Activated CD4-positive, alpha-beta memory T cell treated with anti-CD3 and anti-CD28 coated beads for 36 hours (primary cell): ENCODE results near the gene EMP2. TPM values are rescaled to one million over a fixed set of nuclear protein-coding genes. Genes with fewer than 3 reads are reported as not detected.
"Not testable (repeated sequence)": the region's sequence is repeated elsewhere in the genome, so short reads cannot be mapped to it uniquely, and the experiment has no call there.

Source experiments
- CTCF ChIA-PET: fragments of 350-600 bp; sonication (Branson Sonifier 250); formaldehyde crosslinking; loops from one replicate; lab custom pipeline; 2021; ENCODE audit warnings: antibody characterized with exemption, inconsistent platforms; lab: Charles Lee
- POLR2A ChIA-PET: fragments of 350-600 bp; sonication (Branson Sonifier 250); formaldehyde crosslinking; loops from one replicate; lab custom pipeline; 2021; ENCODE audit warnings: antibody characterized with exemption; lab: Charles Lee
- DNase-seq: peaks from one replicate; pipeline ENCODE4 v3.0.0-alpha.2; 2020
- H3K27ac Mint-ChIP-seq: one replicate; pipeline ENCODE4 v1.8.0; 2021; ENCODE audit warnings: mixed read lengths
- H3K27me3 Mint-ChIP-seq: one replicate; pipeline ENCODE4 v1.8.0; 2021; ENCODE audit warnings: mixed read lengths
- H3K36me3 Mint-ChIP-seq: one replicate; pipeline ENCODE4 v1.8.0; 2021; ENCODE audit warnings: mixed read lengths
- H3K4me1 Mint-ChIP-seq: one replicate; pipeline ENCODE4 v1.8.0; 2021; ENCODE audit warnings: low read depth, mixed read lengths
- H3K4me3 Mint-ChIP-seq: one replicate; pipeline ENCODE4 v1.8.0; 2021; ENCODE audit warnings: mild to moderate bottlenecking, mixed read lengths
- H3K9me3 Mint-ChIP-seq: one replicate; pipeline ENCODE4 v1.8.0; 2021; ENCODE audit warnings: mixed read lengths
- intact Hi-C: fragments of 100-400 bp; cut with micrococcal nuclease; formaldehyde crosslinking; loops from one replicate; pipeline ENCODE4 v1.15.1; 2023
- total RNA-seq, 2 experiments: library from RNA; stranded (reverse); gene quantifications; one replicate each; pipeline ENCODE4 v1.2.3, GENCODE V29; 2021

EMP2 gene
- total RNA-seq, 2 experiments from 2014 or later: not detected

- CTCF ChIA-PET: no interaction called here
- intact Hi-C loops: no loop called here
- H3K27me3 Mint-ChIP-seq: no peaks in the 10 kb centered on the region
- no peak overlapping the region for H3K4me3 Mint-ChIP-seq
- H3K9me3 Mint-ChIP-seq: no peaks in the 10 kb centered on the region
- no peak for DNase-seq
- H3K4me1 Mint-ChIP-seq: no peaks in the 10 kb centered on the region
- POLR2A ChIA-PET: no interaction called here
- no peak overlapping the region for H3K27ac Mint-ChIP-seq
- H3K36me3 Mint-ChIP-seq: no peaks in the 10 kb centered on the region
These were observed 10.8 kb downstream of the EMP2 start for GRCh38 chr16:10569621-10570020.

DNA sequence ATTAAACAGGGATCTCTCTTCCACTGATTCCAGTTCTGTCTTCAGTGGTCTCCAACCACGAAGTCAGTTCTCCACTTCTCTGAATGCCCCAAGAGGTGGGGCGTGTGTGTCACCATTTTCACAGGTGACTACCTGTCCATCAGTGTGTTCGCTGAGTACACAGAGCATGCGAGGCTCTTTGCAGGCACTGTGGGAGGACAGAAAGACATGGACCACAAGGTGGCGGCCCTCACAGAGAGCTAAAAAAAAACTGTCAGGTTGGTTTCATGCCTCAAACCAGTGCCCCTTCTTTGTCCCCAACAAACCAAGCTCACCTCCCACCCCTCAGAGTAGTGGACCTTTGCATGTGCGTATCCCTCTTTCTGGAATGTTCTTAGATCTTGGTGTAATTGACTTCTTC is 13.8 kb downstream of the EMP2 start:
- Mint-ChIP-seq H3K27me3 (peaks cover 4% of the 10 kb centered on the region), H3K4me3 (no peak overlapping the region), H3K27ac (no peak overlapping the region), H3K36me3 (no peaks in the 10 kb centered on the region), H3K4me1 (no peaks in the 10 kb centered on the region), H3K9me3 (peaks cover 3% of the 10 kb centered on the region)
- intact Hi-C loops: no loop called here
- CTCF ChIA-PET: interaction anchor here (0.6 to 1.3 kb wide), 2 partner anchors 12 to 169 kb away, joined by 3 read pairs; no protein-coding TSS in a partner anchor
- POLR2A ChIA-PET: no interaction called here
- DNase-seq: no peak

- CTCF ChIA-PET: no interaction called here
- H3K9me3 Mint-ChIP-seq: peaks cover 4% of the 10 kb centered on the region
These were observed 15.2 kb downstream of the EMP2 start for GRCh38 chr16:10565167-10565566.

DNA sequence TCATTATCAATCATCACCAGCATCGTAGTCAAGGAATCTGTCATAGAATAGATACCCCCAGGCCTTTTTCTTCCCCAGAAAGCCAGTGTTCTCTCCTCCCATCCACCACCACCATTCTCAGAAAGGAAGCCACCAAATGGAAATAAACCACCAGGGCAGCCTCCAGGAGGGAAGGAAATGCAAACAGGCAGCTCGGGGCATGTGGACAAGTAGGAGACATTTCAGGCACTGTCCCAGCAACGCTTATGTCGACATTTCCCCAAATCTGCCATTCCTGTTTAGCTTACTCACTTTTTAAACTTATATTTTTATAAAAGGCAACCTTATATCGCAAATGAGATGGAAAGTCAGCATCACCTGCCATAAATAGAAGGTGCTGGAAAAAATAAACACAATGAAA is 15.8 kb downstream of the EMP2 start:
- no peak for DNase-seq
- CTCF ChIA-PET: no interaction called here
- Mint-ChIP-seq H3K27ac (no peak overlapping the region), H3K36me3 (no peaks in the 10 kb centered on the region), H3K4me3 (no peak overlapping the region), H3K27me3 (peaks cover 5% of the 10 kb centered on the region), H3K4me1 (no peaks in the 10 kb centered on the region), H3K9me3 (peaks cover 4% of the 10 kb centered on the region)
- POLR2A ChIA-PET: no interaction called here
- intact Hi-C loops: no loop called here

More at GRCh38 chr16:10565167-10565566, 15.2 kb downstream of the EMP2 start:
- no peaks in the 10 kb centered on the region for H3K36me3 Mint-ChIP-seq
- peaks cover 4% of the 10 kb centered on the region for H3K27me3 Mint-ChIP-seq
- POLR2A ChIA-PET: no interaction called here
- intact Hi-C loops: no loop called here
- no peak overlapping the region for H3K27ac Mint-ChIP-seq
- no peak overlapping the region for H3K4me3 Mint-ChIP-seq
- no peaks in the 10 kb centered on the region for H3K4me1 Mint-ChIP-seq
- DNase-seq: no peak

DNA sequence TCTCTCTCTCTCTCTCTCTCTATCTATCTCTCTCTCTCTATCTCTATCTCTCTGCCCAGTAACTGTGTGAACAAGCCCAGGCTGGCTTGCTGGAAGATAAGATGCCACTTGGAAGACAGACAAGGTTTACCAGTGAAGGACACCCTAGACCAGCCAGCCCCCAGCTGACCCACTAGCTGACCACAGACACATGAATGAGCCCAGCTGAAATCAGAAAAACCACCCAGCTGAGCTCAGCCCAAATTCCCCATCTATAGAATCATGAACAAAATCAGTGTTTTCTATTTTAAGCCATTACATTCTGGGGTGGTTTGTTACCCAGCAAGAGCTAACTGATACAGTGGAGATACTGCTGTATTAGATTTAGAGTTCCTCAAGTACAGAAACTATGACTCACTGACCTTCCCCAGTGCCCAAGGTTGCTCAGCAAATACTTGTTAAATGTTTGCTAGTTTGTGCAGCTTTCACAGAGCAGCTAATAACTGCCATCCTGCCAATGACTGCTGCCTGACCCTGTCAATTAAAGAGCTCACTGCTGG is 18.0 kb downstream of the EMP2 start:
- peaks cover 4% of the 10 kb centered on the region for H3K9me3 Mint-ChIP-seq
- POLR2A ChIA-PET: no interaction called here
- DNase-seq: no peak
- CTCF ChIA-PET: interaction anchor here (0.6 kb wide), 1 partner anchor 10 kb away, joined by 3 read pairs; no protein-coding TSS in a partner anchor
- H3K36me3 Mint-ChIP-seq: no peaks in the 10 kb centered on the region
- peaks cover 8% of the 10 kb centered on the region for H3K27me3 Mint-ChIP-seq
- H3K4me1 Mint-ChIP-seq: no peaks in the 10 kb centered on the region
- intact Hi-C loops: no loop called here
- H3K4me3 Mint-ChIP-seq: no peak overlapping the region
- H3K27ac Mint-ChIP-seq: no peak overlapping the region

DNA sequence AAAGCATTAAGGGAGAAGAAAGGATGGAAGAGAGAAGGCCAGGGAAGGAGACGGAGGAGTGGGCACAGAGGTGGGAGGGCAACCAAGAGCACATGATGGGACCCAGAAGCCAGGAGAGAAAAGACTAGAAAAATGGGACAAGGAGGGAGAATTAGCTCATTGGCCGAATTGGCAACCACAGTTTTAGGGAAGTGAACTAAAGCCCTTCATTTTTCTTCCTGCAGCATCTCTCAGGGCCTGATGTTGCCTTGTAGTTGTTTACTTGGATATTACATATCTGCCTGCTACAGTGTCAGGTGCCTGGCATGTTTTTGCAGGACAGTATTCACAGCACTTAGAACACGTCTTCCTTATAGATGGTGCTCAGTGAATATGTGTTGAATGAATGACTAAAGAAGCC is 19.0 kb downstream of the EMP2 start:
- ChIA-PET POLR2A (no interaction called here), CTCF (interaction anchor here (0.6 kb wide), 1 partner anchor 9 kb away, joined by 3 read pairs; no protein-coding TSS in a partner anchor)
- peaks cover 4% of the 10 kb centered on the region for H3K9me3 Mint-ChIP-seq
- no peaks in the 10 kb centered on the region for H3K36me3 Mint-ChIP-seq
- no peak overlapping the region for H3K27ac Mint-ChIP-seq
- intact Hi-C loops: no loop called here
- H3K27me3 Mint-ChIP-seq: peaks cover 8% of the 10 kb centered on the region
- H3K4me1 Mint-ChIP-seq: no peaks in the 10 kb centered on the region
- no peak for DNase-seq
- H3K4me3 Mint-ChIP-seq: no peak overlapping the region

- Mint-ChIP-seq H3K4me1 (no peaks in the 10 kb centered on the region), H3K4me3 (no peak overlapping the region), H3K27me3 (peaks cover 9% of the 10 kb centered on the region), H3K36me3 (no peaks in the 10 kb centered on the region), H3K27ac (no peak overlapping the region), H3K9me3 (peaks cover 4% of the 10 kb centered on the region)
- ChIA-PET POLR2A (no interaction called here), CTCF (no interaction called here)
- DNase-seq: no peak
- intact Hi-C loops: no loop called here
These were observed 19.4 kb downstream of the EMP2 start for GRCh38 chr16:10561001-10561400.

GRCh38 chr16:10559792-10560191 is 20.6 kb downstream of the EMP2 start:
- H3K4me1 Mint-ChIP-seq, POLR2A ChIA-PET, CTCF ChIA-PET, intact Hi-C loops, H3K4me3 Mint-ChIP-seq, H3K9me3 Mint-ChIP-seq, DNase-seq, H3K27ac Mint-ChIP-seq, H3K36me3 Mint-ChIP-seq: not testable (repeated sequence)
- H3K27me3 Mint-ChIP-seq: peaks cover 13% of the 10 kb centered on the region

GRCh38 chr16:10558746-10559641 is 21.4 kb downstream of the EMP2 start:
- H3K4me3 Mint-ChIP-seq: no peak overlapping the region
- peaks cover 4% of the 10 kb centered on the region for H3K9me3 Mint-ChIP-seq
- CTCF ChIA-PET: interaction anchor here (1.3 kb wide), 1 partner anchor 44 kb away, joined by 4 read pairs; no protein-coding TSS in a partner anchor
- POLR2A ChIA-PET: no interaction called here
- H3K4me1 Mint-ChIP-seq: no peaks in the 10 kb centered on the region
- H3K36me3 Mint-ChIP-seq: no peaks in the 10 kb centered on the region
- intact Hi-C loops: no loop called here
- no peak for DNase-seq
- H3K27me3 Mint-ChIP-seq: peaks cover 16% of the 10 kb centered on the region
- no peak overlapping the region for H3K27ac Mint-ChIP-seq

DNA sequence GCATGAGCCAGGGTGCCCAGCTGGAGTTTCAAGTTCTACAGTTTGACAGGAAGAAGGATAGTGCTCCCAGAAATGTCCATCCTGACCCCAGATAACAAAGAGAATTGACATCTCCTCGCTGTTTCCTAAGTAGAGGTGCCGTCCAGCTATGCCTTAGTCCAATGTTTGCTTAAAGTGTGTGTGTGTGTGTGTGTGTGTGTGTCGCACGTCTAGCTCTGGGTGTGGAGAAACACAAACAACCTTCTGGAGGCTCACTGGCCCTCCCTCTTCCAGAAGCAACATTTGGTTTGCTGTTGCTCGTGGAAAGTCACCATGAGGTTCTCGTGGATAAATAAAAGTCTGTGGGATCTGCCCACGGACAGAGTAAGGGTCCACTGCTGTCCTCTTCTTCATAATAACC is 22.1 kb downstream of the EMP2 start:
- ChIA-PET CTCF (interaction anchor here (1.3 kb wide), 1 partner anchor 43 kb away, joined by 4 read pairs; no protein-coding TSS in a partner anchor), POLR2A (no interaction called here)
- Mint-ChIP-seq H3K4me1 (peaks cover 1% of the 10 kb centered on the region), H3K36me3 (no peaks in the 10 kb centered on the region), H3K27ac (no peak overlapping the region), H3K4me3 (no peak overlapping the region), H3K9me3 (peaks cover 4% of the 10 kb centered on the region), H3K27me3 (peaks cover 17% of the 10 kb centered on the region)
- intact Hi-C loops: no loop called here
- DNase-seq: no peak

- Mint-ChIP-seq H3K4me1 (peaks cover 7% of the 10 kb centered on the region), H3K4me3 (no peak overlapping the region), H3K27ac (no peak overlapping the region), H3K36me3 (no peaks in the 10 kb centered on the region), H3K9me3 (peaks cover 4% of the 10 kb centered on the region), H3K27me3 (peaks cover 18% of the 10 kb centered on the region)
- intact Hi-C loops: no loop called here
- no peak for DNase-seq
- POLR2A ChIA-PET: no interaction called here
- CTCF ChIA-PET: interaction anchor here (1.3 kb wide), 1 partner anchor 43 kb away, joined by 4 read pairs; no protein-coding TSS in a partner anchor
These were observed 22.6 kb downstream of the EMP2 start for GRCh38 chr16:10557750-10558149.

DNA sequence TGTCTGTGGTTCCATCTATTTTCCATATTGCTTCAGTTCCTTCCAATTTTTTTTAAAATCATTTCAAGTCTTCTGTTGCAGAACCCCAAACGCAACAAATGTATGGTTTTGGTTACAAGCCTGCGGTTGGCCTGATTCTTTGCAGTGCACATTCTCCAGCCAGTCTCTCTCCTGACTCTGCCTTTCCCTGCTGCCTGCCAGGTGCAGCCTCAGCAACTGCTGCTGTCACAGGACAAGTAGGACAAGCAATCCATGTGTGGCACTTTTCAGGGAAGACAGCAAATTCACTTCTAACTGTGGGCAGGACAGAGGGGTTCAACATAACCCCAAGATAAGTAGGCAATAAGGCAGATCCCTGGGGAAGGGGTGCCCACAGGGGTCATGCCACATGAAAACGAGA is 24.2 kb downstream of the EMP2 start:
- H3K27me3 Mint-ChIP-seq: peaks cover 19% of the 10 kb centered on the region
- POLR2A ChIA-PET: no interaction called here
- peaks cover 8% of the 10 kb centered on the region for H3K4me1 Mint-ChIP-seq
- H3K27ac Mint-ChIP-seq: no peak overlapping the region
- no peak for DNase-seq
- no peaks in the 10 kb centered on the region for H3K9me3 Mint-ChIP-seq
- H3K4me3 Mint-ChIP-seq: no peak overlapping the region
- CTCF ChIA-PET: no interaction called here
- no peaks in the 10 kb centered on the region for H3K36me3 Mint-ChIP-seq
- intact Hi-C loops: no loop called here
